Nephron (organoid): ENCODE measurements around the gene TMED3.

Experiments
- H3K27ac Mint-ChIP-seq, 3 experiments: 2 replicates each; pipeline ENCODE4 v1.8.0; 2020; ENCODE audit warnings: mixed read lengths in 3 of 3, mild to moderate bottlenecking in 2 of 3, moderate library complexity in 1 of 3
- H3K27me3 Mint-ChIP-seq: 2 replicates; pipeline ENCODE4 v1.8.0; 2021; ENCODE audit warnings: low read depth, mild to moderate bottlenecking, moderate library complexity, mixed read lengths
- H3K36me3 Mint-ChIP-seq: 2 replicates; pipeline ENCODE4 v1.8.0; 2020; ENCODE audit warnings: low read depth, mixed read lengths
- H3K4me1 Mint-ChIP-seq: 2 replicates; pipeline ENCODE4 v1.8.0; 2020; ENCODE audit warnings: mixed read lengths
- H3K4me3 Mint-ChIP-seq, 3 experiments: 2 replicates each; pipeline ENCODE4 v1.8.0; 2020; ENCODE audit warnings: mild to moderate bottlenecking in 3 of 3, mixed read lengths in 3 of 3, moderate library complexity in 2 of 3
- H3K9me3 Mint-ChIP-seq: 2 replicates; pipeline ENCODE4 v1.8.0; 2020; ENCODE audit warnings: mixed read lengths
- TF ChIP-seq, protein P1 (sequence below), 3 experiments: fragments of 200-600 bp; sonication (generic); IDR thresholded peaks; one replicate each; pipeline ENCODE4 v1.5.0; 2021; ENCODE audit warnings: antibody characterized with exemption in 3 of 3; ENCODE audit not compliant: unreplicated experiment in 3 of 3

TMED3 gene

DNA sequence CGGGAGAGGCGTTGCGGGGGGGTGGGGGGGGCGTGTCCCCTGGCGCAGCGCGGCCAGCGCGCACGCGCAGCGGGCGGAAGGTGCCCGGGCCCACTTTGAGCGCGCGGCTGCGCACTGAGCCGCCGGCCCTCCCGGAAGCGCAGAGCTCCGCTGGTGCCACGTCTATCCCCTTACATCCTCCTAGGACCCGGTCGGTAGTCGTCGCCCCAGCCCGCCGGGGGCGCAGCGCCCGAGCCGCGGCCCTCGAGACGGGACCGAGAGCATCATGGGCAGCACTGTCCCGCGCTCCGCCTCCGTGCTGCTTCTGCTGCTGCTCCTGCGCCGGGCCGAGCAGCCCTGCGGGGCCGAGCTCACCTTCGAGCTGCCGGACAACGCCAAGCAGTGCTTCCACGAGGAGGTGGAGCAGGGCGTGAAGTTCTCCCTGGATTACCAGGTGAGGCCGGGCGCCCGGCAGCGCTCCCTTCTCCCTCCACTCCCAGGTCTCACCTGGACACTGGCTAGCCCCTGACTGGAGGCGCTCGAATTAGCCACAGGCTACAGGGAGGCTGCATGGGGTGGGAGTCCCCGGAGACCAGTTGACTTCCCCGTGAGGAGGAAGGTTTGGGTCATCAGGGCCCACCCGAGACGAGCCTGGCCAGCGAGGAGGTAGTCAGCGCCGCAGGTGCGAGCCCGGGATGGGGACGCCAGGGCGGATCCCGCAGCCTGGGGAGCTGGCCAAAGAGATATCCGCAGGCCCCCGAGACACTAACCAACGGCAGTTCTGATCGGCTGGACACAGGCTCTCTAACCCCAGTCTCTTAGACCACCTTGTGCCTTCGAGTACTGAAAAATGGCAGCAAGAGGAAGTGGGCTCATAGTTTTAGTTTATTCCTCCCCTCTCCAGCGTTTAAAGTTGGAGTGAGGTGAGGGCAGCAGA, at the start of gene TMED3:
Gene TMED3 (plus strand): TSS at position 128 of the 916 bp plus-strand sequence. CDS start 138 bp downstream, at position 266.
- H3K9me3 Mint-ChIP-seq: no peaks in the 10 kb centered on the region
- TF ChIP-seq, protein P1, sequence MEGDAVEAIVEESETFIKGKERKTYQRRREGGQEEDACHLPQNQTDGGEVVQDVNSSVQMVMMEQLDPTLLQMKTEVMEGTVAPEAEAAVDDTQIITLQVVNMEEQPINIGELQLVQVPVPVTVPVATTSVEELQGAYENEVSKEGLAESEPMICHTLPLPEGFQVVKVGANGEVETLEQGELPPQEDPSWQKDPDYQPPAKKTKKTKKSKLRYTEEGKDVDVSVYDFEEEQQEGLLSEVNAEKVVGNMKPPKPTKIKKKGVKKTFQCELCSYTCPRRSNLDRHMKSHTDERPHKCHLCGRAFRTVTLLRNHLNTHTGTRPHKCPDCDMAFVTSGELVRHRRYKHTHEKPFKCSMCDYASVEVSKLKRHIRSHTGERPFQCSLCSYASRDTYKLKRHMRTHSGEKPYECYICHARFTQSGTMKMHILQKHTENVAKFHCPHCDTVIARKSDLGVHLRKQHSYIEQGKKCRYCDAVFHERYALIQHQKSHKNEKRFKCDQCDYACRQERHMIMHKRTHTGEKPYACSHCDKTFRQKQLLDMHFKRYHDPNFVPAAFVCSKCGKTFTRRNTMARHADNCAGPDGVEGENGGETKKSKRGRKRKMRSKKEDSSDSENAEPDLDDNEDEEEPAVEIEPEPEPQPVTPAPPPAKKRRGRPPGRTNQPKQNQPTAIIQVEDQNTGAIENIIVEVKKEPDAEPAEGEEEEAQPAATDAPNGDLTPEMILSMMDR (IDR thresholded peaks at IDR 0.05; ENCODE audit: unreplicated experiment in 3 of 3): peak; percentile 11 to 33 (median 13)
- peak within 1 kb of the TSS; percentile 86 to 91 (median 90) for H3K4me3 Mint-ChIP-seq
- H3K27ac Mint-ChIP-seq: peak within 1 kb of the TSS in 2 of 3 experiments; percentile 54 to 60
- H3K27me3 Mint-ChIP-seq: peaks cover 39% of the 10 kb centered on the region
- H3K4me1 Mint-ChIP-seq: peaks cover 16% of the 10 kb centered on the region
- H3K36me3 Mint-ChIP-seq: peaks cover 32% of the 10 kb centered on the region

DNA sequence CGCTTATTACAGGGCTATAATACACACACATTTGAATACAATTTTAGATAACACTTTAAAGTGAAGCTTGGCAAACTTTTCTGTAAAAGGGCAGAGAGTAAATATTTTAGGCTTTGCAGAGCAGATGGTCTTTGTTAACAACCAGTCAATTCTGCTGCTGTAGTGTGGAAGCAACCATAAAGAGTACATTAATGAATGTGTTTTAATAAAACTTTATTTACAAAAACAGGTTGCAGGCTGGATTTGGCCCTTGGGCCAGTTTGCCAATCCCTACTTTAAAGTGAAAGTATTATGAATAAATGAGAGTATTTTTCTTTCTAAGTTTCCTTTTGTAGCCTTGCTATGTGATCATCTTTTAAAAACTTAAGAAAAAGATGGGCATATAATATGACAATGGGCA, 49.1 kb upstream of the TMED3 start:
- TF ChIP-seq, protein P1 (IDR thresholded peaks at IDR 0.05; ENCODE audit: unreplicated experiment in 3 of 3): no peak
- Mint-ChIP-seq H3K4me3 (no peak overlapping the region), H3K4me1 (no peaks in the 10 kb centered on the region), H3K27ac (no peak overlapping the region), H3K9me3 (no peaks in the 10 kb centered on the region), H3K27me3 (peaks cover 29% of the 10 kb centered on the region), H3K36me3 (no peaks in the 10 kb centered on the region)

DNA sequence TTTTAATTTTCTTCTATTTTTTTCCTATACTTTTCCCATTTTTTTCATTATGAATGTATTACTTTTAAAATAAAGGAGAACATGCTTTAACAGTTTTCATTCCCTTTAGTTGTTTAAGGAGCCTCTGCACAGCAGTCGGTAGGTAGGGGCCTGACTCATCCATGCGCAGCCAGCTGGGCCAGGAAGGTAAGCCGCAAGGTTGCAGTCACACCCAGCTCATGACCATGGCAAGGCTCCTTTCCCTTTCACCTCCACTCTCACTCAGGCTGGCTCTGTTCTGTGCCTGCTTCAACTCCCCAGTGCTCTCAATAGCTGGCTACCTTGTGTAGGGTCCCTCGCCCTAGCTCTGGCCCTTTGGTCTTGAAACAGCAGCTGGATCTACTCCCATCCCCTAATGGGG, 45.7 kb upstream of the TMED3 start:
- Mint-ChIP-seq H3K4me3 (no peak overlapping the region), H3K4me1 (no peaks in the 10 kb centered on the region), H3K36me3 (no peaks in the 10 kb centered on the region), H3K27ac (no peak overlapping the region), H3K27me3 (peaks cover 28% of the 10 kb centered on the region), H3K9me3 (no peaks in the 10 kb centered on the region)
- TF ChIP-seq, protein P1 (IDR thresholded peaks at IDR 0.05; ENCODE audit: unreplicated experiment in 3 of 3): no peak

DNA sequence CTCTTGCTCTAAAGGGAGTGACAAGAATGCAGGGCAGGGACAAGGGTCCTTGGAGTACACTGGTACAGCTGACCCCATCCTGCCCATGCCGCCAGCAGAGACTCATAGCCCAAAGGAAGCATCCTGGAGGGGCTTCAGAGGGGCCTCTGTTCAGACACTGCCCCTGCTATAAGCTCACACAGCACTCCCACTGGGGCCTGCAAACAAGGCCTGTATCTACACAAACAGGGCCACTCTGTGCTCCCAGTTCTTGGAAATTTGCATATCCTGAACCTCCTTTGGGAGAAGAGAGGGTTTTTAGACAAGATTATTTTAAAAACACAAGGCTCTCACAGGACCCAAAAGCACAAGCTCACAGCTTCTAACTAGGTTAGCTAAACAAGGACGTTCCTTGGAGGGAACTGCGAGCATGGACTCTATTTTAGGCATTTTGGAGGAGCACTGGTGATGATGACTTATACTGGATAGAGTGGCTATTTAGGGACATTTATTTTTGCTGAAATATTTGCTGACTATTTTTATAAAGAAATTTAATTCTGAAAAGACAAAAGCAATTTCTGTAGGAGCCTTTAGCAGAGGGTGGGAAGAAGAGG, 44.8 kb upstream of the TMED3 start:
- Mint-ChIP-seq H3K4me3 (no peak overlapping the region), H3K36me3 (no peaks in the 10 kb centered on the region), H3K27ac (no peak overlapping the region), H3K4me1 (no peaks in the 10 kb centered on the region), H3K9me3 (no peaks in the 10 kb centered on the region), H3K27me3 (peaks cover 19% of the 10 kb centered on the region)
- TF ChIP-seq, protein P1 (IDR thresholded peaks at IDR 0.05; ENCODE audit: unreplicated experiment in 3 of 3): no peak

DNA sequence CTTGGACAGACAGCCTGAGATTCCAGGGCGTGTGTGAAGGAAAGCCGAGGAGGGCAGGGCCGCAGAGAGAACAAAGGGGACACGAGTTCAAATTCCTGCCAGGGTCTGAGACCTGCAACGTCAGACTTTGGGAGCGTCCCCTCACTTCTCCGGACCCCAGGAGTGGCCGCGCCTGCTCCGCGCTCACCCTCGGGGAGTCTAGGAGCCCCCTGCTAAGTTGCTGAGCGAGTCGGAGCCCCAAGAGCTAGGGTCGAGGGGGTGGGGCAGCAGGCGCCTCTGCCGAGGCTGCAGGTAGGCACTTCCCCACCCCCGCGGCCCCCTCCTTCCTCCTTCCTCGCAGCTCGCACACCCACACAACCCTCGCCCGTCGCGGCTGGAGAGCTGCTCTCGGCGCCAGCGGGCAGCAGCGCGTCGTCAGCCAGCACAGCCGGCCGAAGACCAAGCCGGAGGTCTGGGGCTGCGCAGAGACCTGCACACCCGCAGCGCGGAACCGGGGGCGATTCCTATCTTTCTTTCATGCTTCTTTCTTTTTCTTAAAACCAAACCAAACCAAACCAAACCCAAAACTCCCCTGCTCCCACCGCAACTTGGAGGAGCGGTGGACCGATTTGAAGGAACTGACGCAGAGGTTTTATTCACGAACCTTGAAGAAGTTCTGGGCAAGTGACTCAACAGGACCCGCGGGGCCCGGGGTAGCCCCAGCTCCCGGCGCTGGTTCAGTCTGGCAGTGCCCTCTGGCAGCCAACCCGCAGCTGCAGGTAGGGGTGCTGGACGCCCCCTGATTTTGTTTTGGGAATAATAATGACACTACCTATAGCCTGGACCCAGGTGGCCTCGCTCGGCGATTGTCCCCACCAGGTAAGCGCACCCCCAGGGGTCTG, 28.3 kb upstream of the TMED3 start, which contains the start of gene ANKRD34C:
Gene ANKRD34C (plus strand): TSS at position 352 of the 881 bp plus-strand sequence. CDS start 10,563 bp downstream, outside the sequence.
- Mint-ChIP-seq H3K4me3 (peak within 1 kb of the TSS in 2 of 3 experiments; percentile 1 to 18), H3K27ac (no peak within 1 kb of the TSS), H3K4me1 (no peaks in the 10 kb centered on the region)

More for the DNA sequence above, 28.3 kb upstream of the TMED3 start, which contains the start of gene ANKRD34C:
- Mint-ChIP-seq H3K36me3 (no peaks in the 10 kb centered on the region), H3K9me3 (no peaks in the 10 kb centered on the region), H3K27me3 (peaks cover 100% of the 10 kb centered on the region)
- TF ChIP-seq, protein P1 (IDR thresholded peaks at IDR 0.05; ENCODE audit: unreplicated experiment in 3 of 3): no peak
